Mammary epithelial cell (primary cell): ENCODE results near the gene FHDC1.

Experiments
- CTCF ChIP-seq, 2 donors: IDR thresholded peaks in 1 of 2; conservative IDR thresholded peaks in 1 of 2; 2 replicates each; pipeline ENCODE4 v1.5.1; 2011 to 2012; ENCODE audit warnings: inconsistent platforms in 2 of 2, low read length in 2 of 2, mild to moderate bottlenecking in 2 of 2, control low read depth in 1 of 2, low read depth in 1 of 2; ENCODE audit not compliant: insufficient read depth in 1 of 2; ENCODE audit errors: extremely low read depth in 1 of 2
- EZH2 ChIP-seq: IDR thresholded peaks from 2 replicates; pipeline ENCODE4 v1.6.1; 2012; ENCODE audit warnings: low read length, inconsistent platforms, borderline replicate concordance

- TF ChIP-seq EZH2, result no peak
- TF ChIP-seq CTCF (conservative IDR thresholded peaks at IDR 0.05 in 1 of 2, IDR thresholded peaks at IDR 0.05 in 1 of 2; ENCODE audit: extremely low read depth in 1 of 2, insufficient read depth in 1 of 2, low read depth in 1 of 2, low read length in 2 of 2), result no peak
Measured at GRCh38 chr4:152944666-152945320, 8.7 kb downstream of the FHDC1 start.
